Sigmoid colon (tissue), 4 donors: ENCODE data around the gene TSPAN32.

Experiments
- POLR2AphosphoS5 ChIP-seq, 4 donors: sonication (generic); formaldehyde crosslinking; IDR thresholded peaks; one replicate each; pipeline ENCODE4 v1.6.1; 2017; ENCODE audit warnings: antibody characterized with exemption in 4 of 4
- TF ChIP-seq, protein P1 (sequence below), 4 experiments: fragments of 450-650 bp in 3 of 4; fragments of 200-600 bp in 1 of 4; IDR thresholded peaks; one replicate each; pipeline ENCODE4 v1.5.1; 2016 to 2019; ENCODE audit warnings: antibody characterized with exemption in 4 of 4, mild to moderate bottlenecking in 3 of 4, moderate library complexity in 2 of 4

DNA sequence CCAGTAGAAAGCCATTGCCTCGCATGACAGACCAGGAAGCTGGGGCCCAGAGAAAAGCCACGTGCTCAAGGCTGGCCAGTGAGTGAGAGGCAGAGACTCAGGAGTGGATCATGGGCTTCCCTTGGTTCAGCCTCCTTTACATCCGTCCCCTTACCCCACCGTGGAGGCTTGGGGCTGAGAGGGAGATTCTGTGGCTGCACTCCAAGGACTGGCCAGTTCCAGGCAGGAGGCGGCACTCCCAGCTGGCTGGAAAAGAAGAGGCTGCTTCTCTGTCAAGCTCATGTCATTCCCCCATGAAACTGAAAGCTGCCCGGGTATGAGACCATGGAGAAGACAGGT lies 24.8 kb upstream of the TSPAN32 start:
- TF ChIP-seq, protein P1, sequence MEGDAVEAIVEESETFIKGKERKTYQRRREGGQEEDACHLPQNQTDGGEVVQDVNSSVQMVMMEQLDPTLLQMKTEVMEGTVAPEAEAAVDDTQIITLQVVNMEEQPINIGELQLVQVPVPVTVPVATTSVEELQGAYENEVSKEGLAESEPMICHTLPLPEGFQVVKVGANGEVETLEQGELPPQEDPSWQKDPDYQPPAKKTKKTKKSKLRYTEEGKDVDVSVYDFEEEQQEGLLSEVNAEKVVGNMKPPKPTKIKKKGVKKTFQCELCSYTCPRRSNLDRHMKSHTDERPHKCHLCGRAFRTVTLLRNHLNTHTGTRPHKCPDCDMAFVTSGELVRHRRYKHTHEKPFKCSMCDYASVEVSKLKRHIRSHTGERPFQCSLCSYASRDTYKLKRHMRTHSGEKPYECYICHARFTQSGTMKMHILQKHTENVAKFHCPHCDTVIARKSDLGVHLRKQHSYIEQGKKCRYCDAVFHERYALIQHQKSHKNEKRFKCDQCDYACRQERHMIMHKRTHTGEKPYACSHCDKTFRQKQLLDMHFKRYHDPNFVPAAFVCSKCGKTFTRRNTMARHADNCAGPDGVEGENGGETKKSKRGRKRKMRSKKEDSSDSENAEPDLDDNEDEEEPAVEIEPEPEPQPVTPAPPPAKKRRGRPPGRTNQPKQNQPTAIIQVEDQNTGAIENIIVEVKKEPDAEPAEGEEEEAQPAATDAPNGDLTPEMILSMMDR (IDR thresholded peaks at IDR 0.05), result no peak
- TF ChIP-seq POLR2AphosphoS5 (IDR thresholded peaks at IDR 0.05), result no peak
